K562 (cell line): ENCODE results near the gene EXOC6. TPM values are rescaled to one million over a fixed set of nuclear protein-coding genes. Genes with fewer than 3 reads are reported as not detected.

ENCODE experiments used
- FOXM1 ChIP-seq, 2 experiments: fragments of 450-650 bp in 1 of 2; sonication (generic) in 1 of 2; formaldehyde crosslinking in 1 of 2; IDR thresholded peaks; 2 replicates each; pipeline versions ENCODE4 v1.6.1 to v1.9.0; 2017 to 2022; ENCODE audit warnings: low read depth in 2 of 2, mild to moderate bottlenecking in 2 of 2, missing genetic modification reagents in 1 of 2, moderate library complexity in 1 of 2
- JUN ChIP-seq, 2 experiments: sonication (generic) in 1 of 2; formaldehyde crosslinking in 1 of 2; IDR thresholded peaks; 2 replicates each; pipeline versions ENCODE4 v1.6.1 to v1.8.0; 2012 to 2022; ENCODE audit warnings: borderline replicate concordance in 2 of 2, mild to moderate bottlenecking in 2 of 2, improper control_type of control experiment in 1 of 2, low read depth in 1 of 2, low read length in 1 of 2, missing genetic modification reagents in 1 of 2
- RBM15 ChIP-seq: fragments of 200-400 bp; formaldehyde crosslinking; IDR thresholded peaks from 2 replicates; pipeline ENCODE4 v1.6.1; 2018; ENCODE audit warnings: mild to moderate bottlenecking, low read length, moderate library complexity; ENCODE audit not compliant: insufficient read depth
- TEAD4 ChIP-seq, 2 experiments: sonication (generic) in 1 of 2; formaldehyde crosslinking in 1 of 2; IDR thresholded peaks; 2 replicates each; pipeline versions ENCODE4 v1.6.1 to v1.8.0; 2012 to 2022; ENCODE audit warnings: borderline replicate concordance in 1 of 2, inconsistent platforms in 1 of 2, low read length in 1 of 2, mild to moderate bottlenecking in 1 of 2, missing genetic modification reagents in 1 of 2
- ZNF140 ChIP-seq: fragments of 250-450 bp; sonication (Bioruptor Pico); IDR thresholded peaks from 2 replicates; pipeline ENCODE4 v1.8.0; 2021; ENCODE audit warnings: moderate library complexity, mild to moderate bottlenecking, inconsistent platforms
- polyA plus RNA-seq, 8 experiments: library from polyadenylated mRNA; depleted of rRNA in 4 of 8; stranded (reverse) in 5 of 8; unstranded in 3 of 8; fragments of >200 nt; fragmentation: Nextera tagmentation in 2 of 8; fragmentation: Illumina TruSeq in 1 of 8; extraction: Ambion mirVana in 2 of 8; extraction: Trizol in 1 of 8; gene quantifications; 2 replicates each; pipeline versions ENCODE4 v1.2.1 to v1.2.3, GENCODE V29; 2011 to 2014; ENCODE audit warnings: inconsistent platforms in 1 of 8, missing spikeins in 1 of 8
- total RNA-seq, 7 experiments: library from RNA; depleted of rRNA in 6 of 7; stranded (reverse); fragments of >200 nt in 6 of 7; fragmentation: Illumina TruSeq in 2 of 7; extraction: Trizol in 2 of 7; gene quantifications; 2 replicates each; pipeline versions ENCODE4 v1.2.1 to v1.2.3, GENCODE V29; 2011 to 2021; ENCODE audit warnings: low replicate concordance in 1 of 7
- TF ChIP-seq, protein P1 (sequence below): fragments of 450-650 bp; IDR thresholded peaks from 2 replicates; pipeline ENCODE4 v1.6.1; 2016; ENCODE audit warnings: mild to moderate bottlenecking
- TF ChIP-seq, protein P2 (sequence below): fragments of 200-800 bp; sonication (Bioruptor generic); IDR thresholded peaks from 2 replicates; pipeline ENCODE4 v1.6.1; 2017; ENCODE audit warnings: missing genetic modification characterization, missing compliant biosample characterization

Gene EXOC6
- total and polyA plus RNA-seq, 9 of the 15 experiments (the other 6 are each of a cell fraction or from before 2014, with no cell fraction given), result 13.9 to 42.8 (median 24.9) TPM

DNA sequence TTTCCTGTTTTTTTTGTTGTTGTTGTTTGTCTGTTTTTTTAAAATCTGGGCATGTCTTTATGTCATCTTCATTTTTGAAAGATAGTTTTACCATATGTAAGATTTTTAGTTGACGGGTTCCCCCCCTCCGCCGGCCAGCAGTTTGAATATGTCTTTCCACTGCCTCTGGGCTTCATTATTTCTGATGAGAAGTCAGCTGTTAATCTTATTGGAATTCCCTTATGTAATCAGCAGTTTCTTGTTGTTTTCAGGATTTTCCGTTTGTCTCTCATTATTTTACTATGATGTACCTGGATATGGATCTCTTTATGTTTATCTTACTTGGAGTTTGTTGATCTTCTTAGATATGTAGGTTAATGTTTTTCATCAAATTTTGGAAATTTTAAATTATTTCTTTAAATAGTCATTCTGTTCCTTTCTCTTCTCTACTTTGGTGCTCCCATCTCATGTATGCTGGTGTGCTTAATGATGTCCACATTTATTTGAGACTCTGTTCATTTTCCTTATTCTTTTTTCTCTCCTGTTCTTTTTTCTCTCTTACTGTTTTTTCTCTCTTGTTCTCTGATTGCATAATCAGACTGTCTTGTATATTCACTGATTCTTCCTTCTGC, 9.7 kb downstream of the EXOC6 start (continued):
- TF ChIP-seq, protein P1, sequence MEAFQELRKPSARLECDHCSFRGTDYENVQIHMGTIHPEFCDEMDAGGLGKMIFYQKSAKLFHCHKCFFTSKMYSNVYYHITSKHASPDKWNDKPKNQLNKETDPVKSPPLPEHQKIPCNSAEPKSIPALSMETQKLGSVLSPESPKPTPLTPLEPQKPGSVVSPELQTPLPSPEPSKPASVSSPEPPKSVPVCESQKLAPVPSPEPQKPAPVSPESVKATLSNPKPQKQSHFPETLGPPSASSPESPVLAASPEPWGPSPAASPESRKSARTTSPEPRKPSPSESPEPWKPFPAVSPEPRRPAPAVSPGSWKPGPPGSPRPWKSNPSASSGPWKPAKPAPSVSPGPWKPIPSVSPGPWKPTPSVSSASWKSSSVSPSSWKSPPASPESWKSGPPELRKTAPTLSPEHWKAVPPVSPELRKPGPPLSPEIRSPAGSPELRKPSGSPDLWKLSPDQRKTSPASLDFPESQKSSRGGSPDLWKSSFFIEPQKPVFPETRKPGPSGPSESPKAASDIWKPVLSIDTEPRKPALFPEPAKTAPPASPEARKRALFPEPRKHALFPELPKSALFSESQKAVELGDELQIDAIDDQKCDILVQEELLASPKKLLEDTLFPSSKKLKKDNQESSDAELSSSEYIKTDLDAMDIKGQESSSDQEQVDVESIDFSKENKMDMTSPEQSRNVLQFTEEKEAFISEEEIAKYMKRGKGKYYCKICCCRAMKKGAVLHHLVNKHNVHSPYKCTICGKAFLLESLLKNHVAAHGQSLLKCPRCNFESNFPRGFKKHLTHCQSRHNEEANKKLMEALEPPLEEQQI, result peak; percentile 97
- TF ChIP-seq JUN (IDR thresholded peaks at IDR 0.05; ENCODE audit: borderline replicate concordance, low read depth, low read length) (0 out of 2 replicates have a peak, but pooled peaks have one; percentile 9), JUN (CRISPR knock-in tag; IDR thresholded peaks at IDR 0.05; ENCODE audit: borderline replicate concordance) (no peak), FOXM1 (IDR thresholded peaks at IDR 0.05; ENCODE audit: low read depth) (peak; percentile 77; the same call in 1 of the 2 replicates), FOXM1 (CRISPR knock-in tag; IDR thresholded peaks at IDR 0.05; ENCODE audit: low read depth) (no peak), RBM15 (no peak), ZNF140 (CRISPR knock-in tag) (no peak), TEAD4 (IDR thresholded peaks at IDR 0.05; ENCODE audit: low read length) (peak; percentile 51), TEAD4 (CRISPR knock-in tag; IDR thresholded peaks at IDR 0.05; ENCODE audit: borderline replicate concordance) (no peak)
- TF ChIP-seq, protein P2, sequence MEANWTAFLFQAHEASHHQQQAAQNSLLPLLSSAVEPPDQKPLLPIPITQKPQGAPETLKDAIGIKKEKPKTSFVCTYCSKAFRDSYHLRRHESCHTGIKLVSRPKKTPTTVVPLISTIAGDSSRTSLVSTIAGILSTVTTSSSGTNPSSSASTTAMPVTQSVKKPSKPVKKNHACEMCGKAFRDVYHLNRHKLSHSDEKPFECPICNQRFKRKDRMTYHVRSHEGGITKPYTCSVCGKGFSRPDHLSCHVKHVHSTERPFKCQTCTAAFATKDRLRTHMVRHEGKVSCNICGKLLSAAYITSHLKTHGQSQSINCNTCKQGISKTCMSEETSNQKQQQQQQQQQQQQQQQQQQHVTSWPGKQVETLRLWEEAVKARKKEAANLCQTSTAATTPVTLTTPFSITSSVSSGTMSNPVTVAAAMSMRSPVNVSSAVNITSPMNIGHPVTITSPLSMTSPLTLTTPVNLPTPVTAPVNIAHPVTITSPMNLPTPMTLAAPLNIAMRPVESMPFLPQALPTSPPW (CRISPR knock-in tag), result peak; percentile 42
